ENCODE measurements around the gene IMPG2.
"Not testable (repeated sequence)": the region's sequence is repeated elsewhere in the genome, so short reads cannot be mapped to it uniquely, and the experiment has no call there.

Gene IMPG2

GRCh38 chr3:101320475-101320874 lies at the start of gene IMPG2:
TSS of gene IMPG2 (minus strand) at chr3:101320575. CDS start at chr3:101320372, 203 bp downstream.
- in situ Hi-C loops (cut with MboI; ENCODE audit: low sequenced_read_pairs) = no loop called here

GRCh38 chr3:101362406-101362805 lies 42.0 kb upstream of the IMPG2 start:
- in situ Hi-C loops (cut with MboI; ENCODE audit: low sequenced_read_pairs) = no loop called here

- in situ Hi-C loops (cut with MboI; ENCODE audit: low sequenced_read_pairs) = no loop called here
These were observed 31.5 kb upstream of the IMPG2 start for GRCh38 chr3:101351829-101352228.

- in situ Hi-C loops (cut with MboI; ENCODE audit: low sequenced_read_pairs) = no loop called here
These were observed 20.2 kb upstream of the IMPG2 start for GRCh38 chr3:101340591-101340990.

GRCh38 chr3:101333883-101334282 lies 13.5 kb upstream of the IMPG2 start:
- in situ Hi-C loops (cut with MboI; ENCODE audit: low sequenced_read_pairs) = no loop called here

GRCh38 chr3:101329016-101329673 lies 8.8 kb upstream of the IMPG2 start:
- in situ Hi-C loops (cut with MboI; ENCODE audit: low sequenced_read_pairs) = no loop called here

GRCh38 chr3:101325393-101326134 lies 5.2 kb upstream of the IMPG2 start:
- in situ Hi-C loops (cut with MboI; ENCODE audit: low sequenced_read_pairs) = no loop called here

GRCh38 chr3:101319531-101319930 lies 844 bp downstream of the IMPG2 start:
- in situ Hi-C loops (cut with MboI; ENCODE audit: low sequenced_read_pairs) = no loop called here

GRCh38 chr3:101312545-101312944 lies 7.8 kb downstream of the IMPG2 start:
- in situ Hi-C loops (cut with MboI; ENCODE audit: low sequenced_read_pairs) = no loop called here

- in situ Hi-C loops (cut with MboI; ENCODE audit: low sequenced_read_pairs) = no loop called here
These were observed 8.7 kb downstream of the IMPG2 start for GRCh38 chr3:101311676-101312075.

GRCh38 chr3:101310978-101311375 lies 9.4 kb downstream of the IMPG2 start:
- in situ Hi-C loops (cut with MboI; ENCODE audit: low sequenced_read_pairs) = no loop called here

- in situ Hi-C loops (cut with MboI; ENCODE audit: low sequenced_read_pairs) = not testable (repeated sequence)
These were observed 12.1 kb downstream of the IMPG2 start for GRCh38 chr3:101308147-101308772.

- in situ Hi-C loops (cut with MboI; ENCODE audit: low sequenced_read_pairs) = no loop called here
These were observed 16.5 kb downstream of the IMPG2 start for GRCh38 chr3:101303836-101304235.

GRCh38 chr3:101303089-101303731 lies 17.2 kb downstream of the IMPG2 start:
- in situ Hi-C loops (cut with MboI; ENCODE audit: low sequenced_read_pairs) = no loop called here

- in situ Hi-C loops (cut with MboI; ENCODE audit: low sequenced_read_pairs) = no loop called here
These were observed 20.3 kb downstream of the IMPG2 start for GRCh38 chr3:101300073-101300472.

- in situ Hi-C loops (cut with MboI; ENCODE audit: low sequenced_read_pairs) = no loop called here
These were observed 28.3 kb downstream of the IMPG2 start for GRCh38 chr3:101292027-101292426.

- in situ Hi-C loops (cut with MboI; ENCODE audit: low sequenced_read_pairs) = no loop called here
These were observed 32.1 kb downstream of the IMPG2 start for GRCh38 chr3:101288294-101288693.

GRCh38 chr3:101284757-101285156 lies 35.6 kb downstream of the IMPG2 start:
- in situ Hi-C loops (cut with MboI; ENCODE audit: low sequenced_read_pairs) = no loop called here

GRCh38 chr3:101281521-101282030 lies 38.8 kb downstream of the IMPG2 start:
- in situ Hi-C loops (cut with MboI; ENCODE audit: low sequenced_read_pairs) = no loop called here

- in situ Hi-C loops (cut with MboI; ENCODE audit: low sequenced_read_pairs) = no loop called here
These were observed 40.5 kb downstream of the IMPG2 start for GRCh38 chr3:101279765-101280385.

- in situ Hi-C loops (cut with MboI; ENCODE audit: low sequenced_read_pairs) = no loop called here
These were observed 41.2 kb downstream of the IMPG2 start for GRCh38 chr3:101279162-101279561.
